GM19438 (cell line): ENCODE measurements around the gene ORM1.

Experiments used
- ATAC-seq: cut with Tn5 transposase; IDR thresholded peaks from one replicate; pipeline ENCODE4 v1.9.1; 2021; ENCODE audit warnings: low read depth; ENCODE audit not compliant: unreplicated experiment

ORM1 gene

DNA sequence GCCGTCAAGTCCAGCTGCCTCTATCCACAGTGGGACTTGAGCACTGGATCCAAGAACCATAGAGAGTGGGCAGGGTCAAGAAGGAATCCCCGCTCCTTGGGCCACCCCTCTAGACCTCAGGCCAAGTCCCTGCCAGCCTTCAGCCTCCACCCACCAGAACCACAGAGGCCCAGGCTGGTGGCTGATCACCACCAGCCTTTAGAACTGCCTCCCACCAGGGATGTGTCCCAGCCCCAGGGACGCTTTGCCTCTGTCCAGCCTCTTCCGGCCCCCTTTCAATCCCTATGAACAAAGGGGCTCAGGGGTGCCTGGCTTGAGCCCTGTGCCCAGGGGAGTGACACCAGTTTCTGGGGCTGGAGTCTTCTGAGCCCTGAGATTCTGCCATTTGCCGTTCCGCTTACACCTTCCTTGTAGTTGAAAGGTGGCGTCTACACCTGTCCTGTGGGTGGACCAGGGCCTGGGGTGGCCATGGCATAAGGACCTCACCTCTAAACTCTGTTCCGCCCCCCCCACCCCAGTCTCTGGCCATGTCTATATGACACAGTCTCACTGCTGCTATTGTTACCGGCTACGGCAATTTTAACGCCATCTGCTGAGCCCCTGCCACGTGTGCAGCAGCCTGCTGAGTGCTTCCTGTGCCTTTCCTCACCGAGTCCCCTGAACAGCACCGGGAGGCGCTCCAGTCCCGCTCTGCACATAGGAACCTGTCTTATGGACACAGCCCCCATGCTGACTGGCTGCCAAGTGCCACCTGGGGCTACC is 35.7 kb upstream of the ORM1 start:
- no peak for ATAC-seq

DNA sequence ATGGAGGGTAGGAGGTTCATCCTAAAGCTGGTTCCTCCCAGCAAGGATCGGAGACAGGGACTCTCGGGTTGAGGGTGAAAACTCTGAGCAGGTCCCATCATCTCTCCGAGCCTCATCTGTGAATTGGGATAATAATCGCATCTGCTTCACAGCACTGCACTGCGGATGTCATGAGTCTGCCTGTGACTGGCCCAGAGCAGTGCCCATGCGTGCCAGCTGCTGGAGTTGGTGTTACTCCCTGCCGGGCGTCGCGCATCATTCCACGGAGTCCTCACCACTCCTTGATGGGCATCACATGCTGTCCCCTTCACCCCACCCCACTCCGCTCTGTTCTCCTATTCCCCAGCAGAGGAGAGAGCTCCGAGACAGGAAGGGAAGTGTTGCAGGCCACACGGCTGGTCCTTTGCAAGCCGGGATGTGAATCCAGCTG is 35.1 kb upstream of the ORM1 start:
- ATAC-seq = no peak

DNA sequence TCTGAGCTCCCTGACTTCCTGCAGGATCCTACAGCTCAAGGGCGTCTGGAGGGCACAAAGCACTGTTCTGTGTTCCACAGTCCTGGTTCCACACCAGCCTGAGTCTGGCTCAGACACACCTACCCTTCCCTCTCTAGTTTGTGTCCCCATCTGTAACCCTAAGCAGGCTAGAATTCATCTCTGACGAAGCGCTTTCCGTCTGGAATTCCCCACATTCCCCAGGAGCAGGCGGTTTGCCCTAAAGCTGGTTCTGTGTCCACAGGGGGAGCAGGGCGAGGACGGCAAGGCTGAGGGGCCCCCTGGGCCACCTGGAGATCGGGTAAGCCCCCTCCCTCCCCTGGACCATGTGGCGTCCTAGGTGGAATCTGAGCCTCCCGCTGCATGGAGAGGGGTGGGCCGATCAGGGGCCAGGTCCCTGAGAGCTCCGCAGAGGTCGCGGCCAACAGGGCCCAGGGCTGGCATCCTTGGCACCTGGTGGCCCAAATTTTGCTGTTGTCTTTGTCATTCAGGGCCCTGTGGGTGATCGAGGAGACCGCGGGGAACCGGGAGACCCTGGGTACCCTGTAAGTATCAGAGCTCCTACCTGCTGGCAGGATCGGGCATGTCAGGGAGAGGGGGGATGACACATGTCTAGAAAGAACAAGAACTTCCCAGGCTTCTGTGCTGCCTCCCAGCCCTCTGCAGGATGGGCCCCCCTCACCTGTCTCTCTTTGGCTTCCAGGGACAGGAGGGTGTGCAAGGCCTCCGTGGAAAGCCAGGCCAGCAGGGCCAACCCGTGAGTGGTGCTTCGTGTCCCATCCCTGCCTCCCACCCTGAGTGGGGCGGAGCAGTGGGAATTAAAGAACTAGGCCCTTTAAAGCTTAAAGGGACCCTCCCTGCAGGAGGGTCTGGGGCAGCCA is 34.5 kb upstream of the ORM1 start:
- ATAC-seq = no peak

DNA sequence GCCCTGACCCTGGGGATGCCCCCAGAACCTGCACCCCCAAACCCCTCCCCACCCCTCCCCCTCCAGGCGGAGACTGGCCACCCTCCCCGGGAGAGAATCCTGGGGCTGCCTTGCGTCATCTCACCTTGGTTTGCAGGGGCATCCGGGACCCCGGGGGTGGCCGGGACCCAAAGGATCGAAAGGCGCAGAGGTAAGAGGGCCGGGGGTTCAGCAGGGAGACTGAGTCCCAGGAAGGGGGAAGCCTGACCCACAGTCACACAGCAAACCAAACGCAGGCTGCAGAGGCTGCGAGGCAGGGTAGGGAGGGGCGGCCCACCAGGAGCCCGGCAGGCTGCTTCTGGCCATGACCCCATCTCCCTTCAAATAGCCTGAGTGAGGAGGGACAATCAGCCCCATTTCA is 33.8 kb upstream of the ORM1 start:
- no peak for ATAC-seq

DNA sequence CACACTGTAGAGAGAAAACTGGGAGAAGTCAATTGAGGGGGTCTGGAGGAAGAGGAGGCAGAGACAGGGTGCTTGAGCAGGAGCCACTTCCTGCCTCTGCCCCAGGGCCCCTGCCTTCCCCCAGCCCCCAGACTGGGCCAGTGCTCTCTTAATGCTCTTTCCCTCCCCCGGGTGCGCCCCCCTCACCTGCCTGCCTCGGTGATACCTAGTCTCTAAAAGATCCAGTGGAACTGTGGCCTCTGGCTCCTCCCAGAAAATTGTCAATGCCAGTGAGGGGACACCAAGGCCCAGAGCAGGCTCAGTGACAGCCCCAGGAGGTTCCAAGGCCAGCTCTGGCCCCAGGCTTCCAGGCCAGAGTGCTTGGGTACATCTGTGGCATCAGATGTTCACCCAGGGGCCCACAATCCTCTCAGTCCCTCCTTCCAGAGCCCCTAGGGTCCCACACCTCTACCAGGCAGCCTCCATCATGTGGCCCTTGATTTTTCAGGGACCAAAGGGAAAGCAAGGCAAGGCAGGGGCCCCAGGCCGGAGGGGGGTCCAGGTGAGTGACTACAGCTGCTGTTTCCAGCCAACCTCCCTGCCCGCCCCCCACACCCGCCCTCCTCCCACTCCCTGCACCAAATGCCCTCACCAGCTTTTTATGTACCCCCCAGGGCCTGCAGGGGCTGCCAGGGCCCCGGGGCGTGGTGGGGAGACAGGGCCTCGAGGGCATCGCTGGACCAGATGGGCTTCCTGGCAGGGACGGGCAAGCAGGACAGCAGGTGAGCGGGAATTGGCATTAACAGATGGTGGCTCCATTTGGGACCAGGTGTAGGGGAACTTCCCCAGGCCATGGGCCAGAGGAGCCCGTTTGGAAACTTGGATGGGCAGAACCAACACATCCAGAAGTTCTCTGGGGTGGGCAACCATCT is 33.1 kb upstream of the ORM1 start:
- ATAC-seq = no peak

DNA sequence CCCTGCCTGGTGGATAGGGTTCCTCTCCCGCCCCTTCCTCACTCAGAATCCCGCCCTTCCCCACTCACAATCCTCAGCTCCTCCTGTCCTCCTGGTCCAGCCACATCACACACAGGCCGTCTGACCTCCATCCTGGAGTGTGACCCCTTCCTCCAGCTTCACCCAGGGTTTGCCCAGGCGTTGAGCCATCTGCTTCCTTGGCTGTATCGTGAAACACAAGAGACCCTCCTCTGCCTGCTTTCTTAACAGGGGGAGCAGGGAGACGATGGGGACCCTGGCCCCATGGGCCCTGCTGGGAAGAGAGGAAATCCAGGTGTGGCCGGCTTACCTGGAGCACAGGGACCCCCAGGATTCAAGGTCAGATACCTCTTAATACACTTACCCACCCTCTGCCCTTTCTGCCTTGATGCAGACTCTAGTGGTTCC is 32.3 kb upstream of the ORM1 start:
- no peak for ATAC-seq

DNA sequence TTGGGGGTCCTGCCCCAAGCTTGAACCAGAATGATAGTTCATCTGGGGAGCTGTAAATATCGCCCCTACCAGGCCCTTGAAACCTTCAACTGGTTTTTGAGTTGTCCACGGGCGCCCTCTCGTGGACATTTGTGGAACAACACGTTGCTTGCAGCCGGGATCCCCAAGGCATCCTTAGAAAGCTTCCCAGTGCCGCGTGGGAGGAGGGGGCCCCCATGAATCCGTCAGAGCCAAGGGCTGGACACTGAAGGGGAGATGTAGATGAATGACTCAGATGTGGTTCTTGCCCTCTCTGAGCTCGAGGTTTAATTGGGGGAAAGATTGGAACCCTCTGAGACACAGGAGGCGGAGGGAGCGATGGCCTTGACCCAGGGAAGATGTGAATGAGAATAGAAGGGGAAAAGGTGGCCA is 31.8 kb upstream of the ORM1 start:
- no peak for ATAC-seq

DNA sequence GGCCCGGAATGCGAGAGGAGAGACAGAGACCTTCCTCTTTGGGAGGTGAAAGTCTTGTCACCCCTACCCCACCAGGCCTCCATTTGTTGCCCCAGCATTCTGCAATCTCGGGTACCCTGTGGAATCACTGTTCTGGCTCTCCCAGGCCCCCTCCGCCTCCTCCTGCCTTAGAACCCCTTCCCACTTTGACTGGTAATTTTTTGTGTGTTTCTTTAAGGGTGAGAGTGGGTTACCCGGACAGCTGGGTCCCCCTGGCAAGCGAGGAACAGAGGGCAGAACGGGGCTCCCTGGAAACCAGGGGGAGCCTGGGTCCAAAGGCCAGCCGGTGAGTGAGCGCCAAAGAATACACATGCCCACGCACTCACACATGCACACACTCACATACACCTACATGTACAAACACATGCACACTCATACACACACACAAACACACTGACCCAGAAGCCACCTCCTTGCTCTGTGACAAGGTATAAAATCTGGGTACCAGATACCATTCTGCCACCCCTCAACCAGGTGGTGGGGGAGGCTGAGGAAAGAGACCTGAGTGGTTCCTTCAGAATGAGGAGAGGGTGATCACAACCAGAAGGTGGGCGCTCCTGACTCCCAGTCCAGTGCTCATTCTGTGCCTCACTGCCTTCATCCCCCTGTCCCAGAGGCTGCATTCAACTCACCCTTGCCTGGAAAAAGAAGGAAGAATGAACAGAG is 30.9 kb upstream of the ORM1 start:
- ATAC-seq = no peak

DNA sequence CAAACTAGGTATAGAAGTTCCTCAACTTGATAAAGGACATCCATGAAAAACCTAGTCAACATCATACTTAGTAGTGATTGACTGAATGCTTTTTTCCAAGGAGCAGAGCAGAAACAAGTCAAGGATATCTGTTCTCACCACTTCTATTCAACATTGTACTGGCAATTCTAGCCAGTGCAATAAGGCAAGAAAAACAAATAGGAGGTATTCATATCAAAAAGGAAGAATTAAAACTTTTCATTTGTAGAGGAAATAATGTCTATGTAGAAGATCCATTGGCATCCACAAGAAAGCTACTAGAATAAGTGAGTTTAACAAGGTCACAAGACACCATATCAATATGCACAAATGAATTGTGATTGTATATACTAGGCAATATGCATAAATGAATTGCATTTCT is 28.2 kb upstream of the ORM1 start:
- ATAC-seq = no peak

DNA sequence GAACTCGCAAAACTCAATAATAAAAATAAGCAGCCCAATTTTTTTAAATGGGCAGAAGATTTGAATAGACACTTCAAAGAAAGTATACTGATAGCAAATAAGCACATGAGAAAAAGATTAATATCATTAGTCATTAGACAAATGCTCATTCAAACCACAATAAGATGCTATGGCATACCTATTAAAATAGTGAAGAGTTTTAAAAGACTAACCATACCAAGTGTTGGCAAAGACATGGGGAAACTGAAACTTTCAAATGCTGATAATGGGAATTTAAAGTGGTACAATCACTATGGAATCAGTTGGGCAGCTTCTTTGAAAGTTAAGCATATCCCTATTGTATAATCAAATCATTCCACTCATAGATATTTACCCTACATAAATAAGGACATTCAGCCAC is 26.6 kb upstream of the ORM1 start:
- no peak for ATAC-seq

DNA sequence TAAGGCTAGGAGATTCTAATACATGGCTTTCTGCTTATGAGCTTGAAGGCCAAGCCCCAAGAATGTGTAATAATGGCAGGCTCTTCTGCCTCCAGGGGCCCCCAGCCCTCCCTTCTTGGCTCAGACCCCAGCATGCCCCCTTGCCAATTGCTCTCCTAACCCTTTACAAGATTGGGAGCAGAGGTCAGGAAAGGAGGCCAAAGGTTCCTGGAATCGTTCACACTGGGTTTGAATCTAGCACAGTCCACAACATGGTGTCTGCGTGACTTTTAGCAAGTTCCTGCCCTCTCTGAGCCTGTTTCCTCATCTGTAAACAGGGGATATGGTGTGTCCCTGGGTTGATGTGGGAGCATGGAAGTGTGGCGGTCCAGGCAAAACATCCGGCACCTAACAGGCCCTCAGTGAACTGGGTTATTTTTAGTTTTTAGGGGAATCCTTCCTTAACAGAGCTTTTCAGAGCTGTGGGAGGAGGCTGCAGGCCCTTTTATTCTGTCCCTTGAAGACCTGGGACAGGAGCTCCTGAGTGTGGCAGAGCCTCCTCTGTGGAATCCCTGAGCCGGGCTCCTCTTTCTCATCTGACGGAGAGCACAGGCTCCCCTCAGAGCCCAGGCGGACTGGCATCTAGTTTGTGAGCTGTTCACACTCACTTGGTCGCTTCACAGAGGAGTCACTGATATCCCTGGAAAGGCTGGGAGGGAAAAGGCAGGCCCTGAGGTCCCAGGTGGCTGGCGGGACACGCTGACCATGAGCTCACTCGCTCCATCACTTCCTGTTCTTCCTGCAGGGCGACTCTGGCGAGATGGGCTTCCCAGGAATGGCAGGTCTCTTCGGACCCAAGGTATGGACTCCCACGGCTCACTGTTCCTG is 23.4 kb upstream of the ORM1 start:
- no peak for ATAC-seq

DNA sequence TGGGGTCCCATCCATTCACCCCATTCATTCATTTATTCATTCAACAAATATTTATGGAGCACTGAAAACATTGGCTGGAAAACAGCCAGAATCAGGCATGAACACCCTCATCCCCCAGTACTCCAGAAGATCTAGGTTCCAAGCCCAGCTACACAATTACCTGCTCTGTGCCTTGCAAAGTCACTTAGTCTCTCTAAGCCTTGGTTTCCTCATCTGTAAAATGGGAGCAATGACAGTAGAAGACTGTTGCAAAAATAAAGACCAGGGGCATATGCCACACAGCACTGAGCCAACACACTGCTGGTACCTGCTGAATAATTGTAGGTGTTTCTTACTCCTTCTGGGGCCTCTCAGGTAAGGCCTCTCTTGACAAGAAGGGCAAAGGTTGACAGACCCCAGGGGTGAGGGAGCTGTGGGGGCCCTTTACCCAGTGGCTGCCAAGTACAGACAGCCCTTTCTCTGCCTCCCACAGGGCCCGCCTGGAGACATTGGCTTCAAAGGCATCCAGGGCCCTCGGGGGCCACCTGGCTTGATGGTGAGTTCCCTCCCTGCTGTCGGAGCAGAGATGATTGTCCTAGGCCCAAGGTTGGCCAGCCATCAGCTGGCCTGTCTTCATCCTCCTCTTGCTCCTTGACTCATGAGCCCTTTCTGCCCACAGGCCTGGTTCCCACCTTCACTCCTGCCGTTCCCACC is 22.6 kb upstream of the ORM1 start:
- ATAC-seq = no peak

DNA sequence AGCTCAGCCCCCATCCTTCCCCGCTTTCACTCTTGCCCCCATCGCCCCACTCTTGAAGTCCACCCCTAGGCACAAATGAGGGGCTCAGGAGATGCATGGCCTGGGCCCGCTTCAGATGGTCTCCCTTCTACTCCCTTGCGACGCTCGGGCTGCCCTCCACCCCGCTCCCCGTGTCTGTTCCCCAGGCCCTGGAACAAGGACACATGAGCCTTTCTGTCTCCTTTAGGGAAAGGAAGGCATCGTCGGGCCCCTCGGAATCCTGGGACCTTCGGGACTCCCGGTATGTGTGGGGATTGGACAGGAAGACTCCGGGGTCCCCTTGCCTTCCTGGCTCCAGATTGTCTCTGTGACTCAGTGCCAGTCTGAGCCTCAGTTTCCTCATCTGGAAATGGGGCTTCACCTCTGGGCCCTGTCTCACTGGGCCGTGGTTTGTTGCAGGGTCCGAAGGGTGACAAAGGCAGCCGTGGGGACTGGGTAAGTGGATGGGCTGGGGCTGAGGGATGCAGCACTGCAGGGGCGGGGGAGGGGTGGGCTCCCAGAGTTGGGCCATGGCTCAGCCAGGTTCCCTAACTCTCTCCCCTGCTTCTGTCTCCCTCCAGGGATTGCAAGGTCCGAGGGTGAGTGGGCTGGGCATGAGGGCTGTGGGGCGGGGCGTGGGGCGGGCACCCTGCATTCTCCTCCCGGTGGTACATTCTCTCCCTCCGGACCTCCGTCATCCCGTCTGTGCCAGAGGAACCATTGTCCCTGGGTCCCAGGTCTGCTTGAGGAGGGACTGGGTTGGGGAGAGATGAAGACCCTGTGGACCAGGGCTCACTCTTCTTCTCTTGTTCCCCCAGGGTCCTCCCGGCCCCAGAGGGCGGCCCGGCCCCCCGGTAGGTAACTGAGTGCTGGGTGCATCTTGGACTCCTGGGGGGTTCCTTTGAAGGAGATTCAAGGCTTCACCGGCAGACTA is 21.8 kb upstream of the ORM1 start:
- ATAC-seq = no peak

DNA sequence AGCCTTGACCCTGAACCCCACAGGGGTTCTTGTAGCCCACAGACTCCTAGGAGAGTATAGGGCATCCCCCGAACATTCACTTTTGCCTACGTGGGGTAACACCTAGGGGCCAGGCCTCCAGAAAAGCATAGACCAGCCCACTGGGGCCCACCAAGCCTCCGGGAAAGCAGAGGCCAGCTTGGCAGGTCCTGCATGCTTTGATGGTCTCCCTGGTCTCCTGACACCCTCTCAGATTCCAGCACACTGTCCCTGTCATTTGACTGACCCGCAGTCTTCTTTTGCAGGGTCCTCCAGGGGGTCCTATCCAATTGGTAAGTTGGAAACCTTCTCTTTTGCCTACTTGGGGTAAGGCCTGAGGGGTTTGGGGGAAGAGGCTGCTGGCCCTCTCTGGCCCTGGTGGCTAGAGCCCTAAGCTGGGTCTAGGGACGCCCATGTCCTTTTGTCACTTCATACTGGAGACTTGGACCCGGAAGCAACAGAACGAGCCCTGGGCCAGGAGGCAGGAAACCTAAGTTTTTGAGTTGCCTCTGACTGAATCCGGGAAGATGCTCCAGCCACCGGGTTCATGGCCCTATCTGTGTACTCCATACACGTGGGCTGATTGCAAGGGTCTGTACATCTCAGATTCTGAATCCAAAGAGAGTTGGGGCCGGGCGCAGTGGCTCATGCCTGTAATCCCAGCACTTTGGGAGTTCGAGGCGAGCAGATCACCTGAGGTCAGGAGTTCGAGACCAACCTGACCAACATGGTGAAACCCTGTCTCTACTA is 20.9 kb upstream of the ORM1 start:
- no peak for ATAC-seq

DNA sequence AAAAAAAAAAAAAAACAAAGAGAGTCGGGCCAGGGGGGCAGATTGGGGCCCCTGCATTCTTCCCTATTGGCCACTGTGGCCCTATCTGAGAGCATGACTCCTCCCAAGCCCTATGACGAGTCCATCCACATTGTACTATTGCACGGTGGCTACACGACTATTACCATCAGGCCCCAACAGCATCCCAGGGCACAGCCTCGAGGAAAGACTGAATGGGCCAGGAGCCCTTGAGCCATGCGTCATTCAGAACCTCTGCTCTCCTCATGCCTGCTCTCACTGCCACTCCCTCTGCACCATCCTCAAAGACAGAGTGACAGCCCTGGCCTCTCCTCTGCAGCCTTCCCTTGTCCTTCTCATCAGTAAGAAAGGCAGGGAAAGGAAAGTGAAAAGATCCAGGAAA is 20.2 kb upstream of the ORM1 start:
- ATAC-seq = no peak

DNA sequence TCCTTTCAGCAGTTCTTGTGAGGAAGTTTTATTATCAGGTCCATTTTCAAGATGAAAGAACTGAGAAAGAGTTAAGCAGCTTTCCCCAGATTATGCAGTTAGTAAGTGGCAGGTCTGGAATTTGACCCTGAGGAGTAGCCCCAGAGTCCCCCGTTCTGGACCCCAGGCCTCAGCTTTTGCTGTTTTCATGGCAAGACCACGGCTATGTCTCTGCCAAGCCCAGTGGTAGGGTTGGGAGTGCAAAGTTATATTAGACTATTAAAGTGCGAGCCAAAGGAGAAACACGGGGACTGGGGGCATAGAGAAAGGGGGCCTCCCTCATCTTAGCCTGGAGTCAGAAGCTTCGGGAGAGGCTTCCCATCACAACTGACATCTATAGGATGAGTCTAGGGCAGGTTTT is 19.3 kb upstream of the ORM1 start:
- ATAC-seq = no peak

DNA sequence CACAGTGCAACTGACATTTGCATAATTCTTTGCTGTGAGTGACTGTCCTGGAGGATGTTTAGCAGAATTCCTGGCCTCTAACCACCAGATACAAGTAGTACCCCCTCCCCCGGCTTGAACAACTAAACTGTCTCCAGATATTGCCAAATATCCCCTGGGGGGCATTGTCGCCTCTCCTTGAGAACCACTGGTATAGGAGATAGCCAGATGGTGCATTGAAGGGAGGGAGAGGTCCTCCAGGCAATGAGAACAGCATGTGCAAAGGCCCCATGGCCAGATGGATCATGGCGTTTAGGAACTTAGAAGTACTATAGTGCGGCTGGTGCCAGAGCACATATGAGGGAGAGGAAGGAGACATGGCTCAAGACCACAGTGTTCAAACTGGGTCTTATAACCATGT is 18.9 kb upstream of the ORM1 start:
- no peak for ATAC-seq
